CD14-positive monocyte (primary cell): Measurements from ENCODE around the gene ELMO1. TPM values are rescaled to one million over a fixed set of nuclear protein-coding genes. Genes with fewer than 3 reads are reported as not detected.

Experiments used
- DNase-seq, 3 donors: peaks; one replicate each; pipeline ENCODE4 v3.0.0-alpha.2; 2011 to 2022
- H2AFZ ChIP-seq: 2 replicates; pipeline ENCODE4 v1.6.0; 2012; ENCODE audit warnings: mild to moderate bottlenecking, low read depth, low read length, inconsistent platforms; ENCODE audit not compliant: insufficient read depth, poor library complexity, severe bottlenecking
- H3K27ac ChIP-seq, 2 donors: 1 replicate in 1 of 2; 2 replicates in 1 of 2; pipeline ENCODE4 v1.5.1; 2012 to 2013; ENCODE audit warnings: low read length in 2 of 2, control low read depth in 1 of 2, inconsistent platforms in 1 of 2, low read depth in 1 of 2, mild to moderate bottlenecking in 1 of 2
- H3K27me3 ChIP-seq, 2 donors: one replicate each; pipeline versions ENCODE4 v1.6.0 to v1.6.1; 2011 to 2013; ENCODE audit warnings: low read length in 2 of 2; ENCODE audit not compliant: control insufficient read depth in 2 of 2, insufficient read depth in 2 of 2
- H3K36me3 ChIP-seq, 2 donors: replicated peaks in 1 of 2; 1 replicate in 1 of 2; 2 replicates in 1 of 2; pipeline versions ENCODE4 v1.5.1 to v1.6.1; 2012 to 2013; ENCODE audit warnings: low read length in 2 of 2, control low read depth in 1 of 2, inconsistent platforms in 1 of 2, mild to moderate bottlenecking in 1 of 2; ENCODE audit not compliant: insufficient read depth in 2 of 2, control insufficient read depth in 1 of 2
- H3K4me1 ChIP-seq, 2 donors: 1 replicate in 1 of 2; 2 replicates in 1 of 2; pipeline versions ENCODE4 v1.5.1 to v1.6.1; 2012 to 2013; ENCODE audit warnings: low read length in 2 of 2, control low read depth in 1 of 2, inconsistent platforms in 1 of 2, mild to moderate bottlenecking in 1 of 2, moderate library complexity in 1 of 2; ENCODE audit not compliant: insufficient read depth in 2 of 2, control insufficient read depth in 1 of 2
- H3K4me2 ChIP-seq: replicated peaks from 2 replicates; pipeline ENCODE3; 2012; ENCODE audit warnings: low read length, moderate library complexity, mild to moderate bottlenecking; ENCODE audit not compliant: poor library complexity, severe bottlenecking; ENCODE audit errors: extremely low read depth
- H3K4me3 ChIP-seq, 3 experiments: fragments of 200-600 bp in 1 of 3; sonication (generic) in 1 of 3; replicated peaks in 1 of 3; 1 replicate in 2 of 3; 2 replicates in 1 of 3; pipeline ENCODE4 v1.5.1; 2011 to 2013; ENCODE audit warnings: low read length in 3 of 3, mild to moderate bottlenecking in 3 of 3, control low read depth in 2 of 3, low read depth in 2 of 3, inconsistent platforms in 1 of 3, moderate library complexity in 1 of 3
- H3K79me2 ChIP-seq: 2 replicates; pipeline ENCODE4 v1.6.0; 2012; ENCODE audit warnings: mild to moderate bottlenecking, control low read depth, inconsistent platforms, low read length, moderate library complexity; ENCODE audit not compliant: insufficient read depth
- H3K9ac ChIP-seq: 2 replicates; pipeline ENCODE4 v1.6.0; 2017; ENCODE audit warnings: low read length, mild to moderate bottlenecking; ENCODE audit not compliant: insufficient read depth, poor library complexity, severe bottlenecking
- H3K9me3 ChIP-seq, 2 donors: replicated peaks in 1 of 2; 1 replicate in 1 of 2; 2 replicates in 1 of 2; pipeline versions ENCODE4 v1.5.1 to v1.6.1; 2012 to 2013; ENCODE audit warnings: low read length in 2 of 2, control low read depth in 1 of 2; ENCODE audit not compliant: control insufficient read depth in 1 of 2, insufficient read depth in 1 of 2
- H4K20me1 ChIP-seq: 2 replicates; pipeline ENCODE4 v1.6.0; 2012; ENCODE audit warnings: mild to moderate bottlenecking, low read length, control low read depth, moderate library complexity; ENCODE audit not compliant: insufficient read depth
- H3K27ac Mint-ChIP-seq, 7 donors: one replicate each; pipeline ENCODE4 v1.8.0; 2020; ENCODE audit warnings: mild to moderate bottlenecking in 7 of 7, mixed read lengths in 7 of 7, moderate library complexity in 6 of 7, inconsistent platforms in 2 of 7
- H3K27me3 Mint-ChIP-seq, 3 donors: one replicate each; pipeline ENCODE4 v1.8.0; 2021 to 2022; ENCODE audit warnings: low read depth in 3 of 3, mild to moderate bottlenecking in 3 of 3, mixed read lengths in 3 of 3, moderate library complexity in 3 of 3, inconsistent platforms in 1 of 3
- H3K36me3 Mint-ChIP-seq, 2 donors: one replicate each; pipeline ENCODE4 v1.8.0; 2020; ENCODE audit warnings: mixed read lengths in 2 of 2, inconsistent platforms in 1 of 2, mild to moderate bottlenecking in 1 of 2
- H3K4me1 Mint-ChIP-seq: one replicate; pipeline ENCODE4 v1.8.0; 2020; ENCODE audit warnings: mild to moderate bottlenecking, mixed read lengths
- H3K4me3 Mint-ChIP-seq, 2 donors: one replicate each; pipeline ENCODE4 v1.8.0; 2020; ENCODE audit warnings: mild to moderate bottlenecking in 2 of 2, mixed read lengths in 2 of 2, moderate library complexity in 1 of 2
- H3K9me3 Mint-ChIP-seq, 7 donors: one replicate each; pipeline ENCODE4 v1.8.0; 2020 to 2022; ENCODE audit warnings: mixed read lengths in 7 of 7, mild to moderate bottlenecking in 6 of 7, moderate library complexity in 6 of 7, inconsistent platforms in 2 of 7
- CTCF ChIP-seq: fragments of 200-600 bp; IDR thresholded peaks from one replicate; pipeline ENCODE4 v1.8.0; 2022; ENCODE audit warnings: antibody characterized with exemption, mild to moderate bottlenecking
- WGBS: methylation state at CpG from one replicate; pipeline ENCODE4 v1.1.5; 2013; ENCODE audit warnings: missing lambda C conversion rate; ENCODE audit not compliant: insufficient coverage; 5-methylcytosine and 5-hydroxymethylcytosine counted together
- intact Hi-C, 2 donors: fragments of 100-400 bp; cut with micrococcal nuclease; formaldehyde crosslinking; loops; one replicate each; pipeline versions ENCODE4 v1.15.0 to v1.15.1; 2023
- polyA plus RNA-seq, 3 donors: library from polyadenylated mRNA; depleted of rRNA in 1 of 3; unstranded in 2 of 3; stranded (reverse) in 1 of 3; fragments of 300-500 nt in 2 of 3; fragments of >200 nt in 1 of 3; fragmentation: Illumina TruSeq in 2 of 3; gene quantifications; 1 replicate in 2 of 3; 2 replicates in 1 of 3; pipeline ENCODE4 v1.2.3, GENCODE V29; 2012 to 2021

Gene ELMO1
- polyA plus RNA-seq, 3 donors, result 46.6 to 50.2 (median 46.7) TPM

- intact Hi-C loops, result no loop called here
- Histone ChIP-seq H3K4me2 (no peak overlapping the region), H2AFZ (no peak overlapping the region), H3K36me3 (peaks cover 30 to 57% of the 10 kb centered on the region in 2 donors), H3K4me1 (no peaks in the 10 kb centered on the region), H3K9ac (no peak overlapping the region), H3K4me3 (no peak overlapping the region), H4K20me1 (peaks cover 39% of the 10 kb centered on the region), H3K79me2 (no peaks in the 10 kb centered on the region), H3K27ac (no peak overlapping the region), H3K9me3 (no peaks in the 10 kb centered on the region), H3K27me3 (no peaks in the 10 kb centered on the region)
- TF ChIP-seq CTCF, result no peak
- Mint-ChIP-seq H3K9me3 (peaks cover 0 to 8% (median 3%) of the 10 kb centered on the region in 7 donors), H3K27me3 (no peaks in the 10 kb centered on the region), H3K27ac (peak overlapping the region in 3 of 7 donors; percentile 37 to 59 (median 45)), H3K4me1 (peaks cover 5% of the 10 kb centered on the region), H3K36me3 (peaks cover 65% of the 10 kb centered on the region in 2 donors), H3K4me3 (no peak overlapping the region)
- 93% methylated on average over 4 of the region's 4 CpGs for WGBS
- no peak for DNase-seq
Observed at GRCh38 chr7:37128327-37129034, 320.2 kb downstream of the ELMO1 start.

DNA sequence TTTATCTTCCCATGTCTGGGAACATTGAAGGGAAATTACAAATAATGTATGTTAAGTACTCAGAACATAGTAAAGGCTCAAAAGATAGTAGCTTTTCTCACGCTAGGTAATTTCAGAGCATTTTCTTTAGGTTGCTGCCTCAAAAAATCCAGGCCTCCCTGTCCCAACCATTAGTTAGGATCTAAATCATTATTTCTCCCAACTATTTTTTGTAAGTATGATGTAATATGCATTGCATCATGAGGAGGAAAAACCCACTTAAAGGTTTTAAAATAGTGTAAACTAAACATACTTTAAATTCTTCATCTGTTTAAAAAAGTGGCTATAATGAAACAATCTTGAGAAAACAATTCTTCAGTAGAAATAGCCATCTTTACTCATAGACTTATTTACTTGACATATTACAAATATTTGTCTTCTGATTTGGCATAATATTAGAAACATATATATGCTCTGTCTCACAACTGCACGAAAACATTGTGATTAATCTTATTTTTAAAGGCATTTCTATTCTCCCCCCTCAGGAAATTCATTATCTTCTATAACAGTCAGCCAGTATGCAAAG lies 329.3 kb downstream of the ELMO1 start:
- Histone ChIP-seq H3K79me2 (peaks cover 10% of the 10 kb centered on the region), H3K9ac (no peak overlapping the region), H3K9me3 (no peaks in the 10 kb centered on the region), H3K27me3 (no peaks in the 10 kb centered on the region), H3K4me3 (no peak overlapping the region), H3K27ac (no peak overlapping the region), H4K20me1 (peaks cover 48% of the 10 kb centered on the region), H2AFZ (no peak overlapping the region), H3K4me2 (no peak overlapping the region), H3K36me3 (peaks cover 0 to 18% of the 10 kb centered on the region in 2 donors), H3K4me1 (no peaks in the 10 kb centered on the region)
- intact Hi-C loops, result no loop called here
- H3K27me3 Mint-ChIP-seq, result peaks cover 0 to 2% (median 0%) of the 10 kb centered on the region in 3 donors
- H3K4me3 Mint-ChIP-seq, result no peak overlapping the region
- H3K9me3 Mint-ChIP-seq, result peaks cover 0 to 15% (median 3%) of the 10 kb centered on the region in 7 donors
- H3K4me1 Mint-ChIP-seq, result peaks cover 4% of the 10 kb centered on the region
- no peak overlapping the region for H3K27ac Mint-ChIP-seq
- H3K36me3 Mint-ChIP-seq, result peaks cover 19 to 41% of the 10 kb centered on the region in 2 donors
- TF ChIP-seq CTCF, result no peak
- DNase-seq, result no peak
- WGBS, result no CpG with 5 or more reads among the region's 2 CpGs
